Adrenal gland (tissue), 5 donors: ENCODE measurements around the gene SFTPB.

Experiments used
- POLR2A ChIP-seq, 2 donors: fragments of 450-650 bp; IDR thresholded peaks; one replicate each; pipeline ENCODE4 v1.6.1; 2017; ENCODE audit warnings: antibody characterized with exemption in 2 of 2, mild to moderate bottlenecking in 2 of 2, moderate library complexity in 1 of 2
- TF ChIP-seq, protein P1 (sequence below), 6 experiments: fragments of 450-650 bp in 4 of 6; fragments of 200-600 bp in 2 of 6; sonication (generic) in 1 of 6; IDR thresholded peaks; 1 replicate in 5 of 6; 2 replicates in 1 of 6; pipeline versions ENCODE4 v1.5.1 to v1.8.0; 2016 to 2021; ENCODE audit warnings: antibody characterized with exemption in 6 of 6, mild to moderate bottlenecking in 2 of 6, moderate library complexity in 1 of 6
- donor health status: DM: no; HTN: no; CAD: no.

DNA sequence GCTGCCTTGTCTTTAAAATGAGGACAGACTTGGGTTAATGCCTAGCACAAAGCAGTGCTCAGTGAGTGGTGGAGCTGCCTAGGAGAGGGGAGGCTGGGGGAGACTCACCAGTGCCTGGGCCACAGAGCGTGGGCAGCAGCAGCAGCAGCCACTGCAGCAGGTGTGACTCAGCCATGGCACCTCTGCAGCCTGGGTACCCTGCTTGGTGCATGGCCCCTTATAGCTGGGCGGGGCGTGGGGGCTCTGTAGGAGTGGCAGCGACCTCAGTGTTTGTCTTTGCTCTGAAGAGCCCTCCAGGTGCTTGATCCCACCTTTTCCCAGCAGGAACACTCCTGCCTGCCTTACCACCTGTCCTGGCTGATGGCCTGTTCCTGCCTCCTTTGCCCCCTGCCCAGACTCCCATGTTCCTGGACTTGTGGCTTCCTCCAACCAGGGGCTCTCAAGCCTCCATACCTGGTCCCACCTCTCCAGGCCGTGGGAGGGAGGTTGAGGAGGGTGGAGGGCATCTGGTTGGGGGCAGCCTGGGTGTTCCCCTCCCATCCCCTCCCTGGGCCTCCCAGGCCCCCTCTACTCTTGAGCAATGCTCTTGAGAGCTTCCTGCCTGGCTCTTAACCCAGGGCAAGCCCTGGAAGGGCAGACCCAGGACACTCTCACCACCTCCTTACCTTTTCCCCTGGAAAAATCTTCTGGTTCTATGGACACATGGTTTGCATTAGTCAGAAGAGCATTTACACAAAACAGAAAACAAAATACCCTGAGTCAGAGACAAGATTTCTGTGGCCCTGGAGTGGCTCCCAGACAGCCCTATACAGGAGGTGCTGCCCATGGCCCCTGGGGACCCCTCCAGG, at the start of gene SFTPB:
- TF ChIP-seq, protein P1, sequence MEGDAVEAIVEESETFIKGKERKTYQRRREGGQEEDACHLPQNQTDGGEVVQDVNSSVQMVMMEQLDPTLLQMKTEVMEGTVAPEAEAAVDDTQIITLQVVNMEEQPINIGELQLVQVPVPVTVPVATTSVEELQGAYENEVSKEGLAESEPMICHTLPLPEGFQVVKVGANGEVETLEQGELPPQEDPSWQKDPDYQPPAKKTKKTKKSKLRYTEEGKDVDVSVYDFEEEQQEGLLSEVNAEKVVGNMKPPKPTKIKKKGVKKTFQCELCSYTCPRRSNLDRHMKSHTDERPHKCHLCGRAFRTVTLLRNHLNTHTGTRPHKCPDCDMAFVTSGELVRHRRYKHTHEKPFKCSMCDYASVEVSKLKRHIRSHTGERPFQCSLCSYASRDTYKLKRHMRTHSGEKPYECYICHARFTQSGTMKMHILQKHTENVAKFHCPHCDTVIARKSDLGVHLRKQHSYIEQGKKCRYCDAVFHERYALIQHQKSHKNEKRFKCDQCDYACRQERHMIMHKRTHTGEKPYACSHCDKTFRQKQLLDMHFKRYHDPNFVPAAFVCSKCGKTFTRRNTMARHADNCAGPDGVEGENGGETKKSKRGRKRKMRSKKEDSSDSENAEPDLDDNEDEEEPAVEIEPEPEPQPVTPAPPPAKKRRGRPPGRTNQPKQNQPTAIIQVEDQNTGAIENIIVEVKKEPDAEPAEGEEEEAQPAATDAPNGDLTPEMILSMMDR (IDR thresholded peaks at IDR 0.05) = no peak
- no peak for TF ChIP-seq POLR2A (IDR thresholded peaks at IDR 0.05)
